ENCODE data around the gene STH.

Gene STH

GRCh38 chr17:46025060-46025459, 26.0 kb downstream of the STH start:
- peak; percentile 4; the same call in 2 of the 3 replicates for ATAC-seq
- TF ChIP-seq TCF4 (CRISPR knock-in tag; IDR thresholded peaks at IDR 0.05; ENCODE audit: borderline replicate concordance): no peak
- TF ChIP-seq OSR1 (CRISPR knock-in tag; IDR thresholded peaks at IDR 0.05): no peak
- no peak for TF ChIP-seq POU6F1 (CRISPR knock-in tag; IDR thresholded peaks at IDR 0.05; ENCODE audit: borderline replicate concordance, low read depth)
- no peak for TF ChIP-seq SNAI2 (CRISPR knock-in tag; IDR thresholded peaks at IDR 0.05)
- TF ChIP-seq ZNF70 (CRISPR knock-in tag; IDR thresholded peaks at IDR 0.05): no peak
- TF ChIP-seq ZC3H10 (CRISPR knock-in tag; IDR thresholded peaks at IDR 0.05): no peak
- no peak for TF ChIP-seq RARB (CRISPR knock-in tag; IDR thresholded peaks at IDR 0.05)
- no peak for TF ChIP-seq TSHZ2 (CRISPR knock-in tag; IDR thresholded peaks at IDR 0.05)
- no peak for TF ChIP-seq ARNTL (CRISPR knock-in tag; IDR thresholded peaks at IDR 0.05; ENCODE audit: borderline replicate concordance, low read depth)
- no peak for TF ChIP-seq ZNF8 (CRISPR knock-in tag; IDR thresholded peaks at IDR 0.05)
- TF ChIP-seq CSDC2 (CRISPR knock-in tag; IDR thresholded peaks at IDR 0.05): no peak
- TF ChIP-seq TOX (CRISPR knock-in tag; IDR thresholded peaks at IDR 0.05; ENCODE audit: borderline replicate concordance): no peak
- TF ChIP-seq ZFP30 (CRISPR knock-in tag; IDR thresholded peaks at IDR 0.05): no peak
- no peak for TF ChIP-seq BACH2 (CRISPR knock-in tag; IDR thresholded peaks at IDR 0.05; ENCODE audit: borderline replicate concordance)
- TF ChIP-seq PATZ1 (CRISPR knock-in tag; IDR thresholded peaks at IDR 0.05; ENCODE audit: borderline replicate concordance): no peak

- ATAC-seq: peak; percentile 11
- TF ChIP-seq ZNF8 (CRISPR knock-in tag; IDR thresholded peaks at IDR 0.05) (no peak), ZNF565 (CRISPR knock-in tag; conservative IDR thresholded peaks at IDR 0.05; ENCODE audit: low read depth) (no peak), ZNF70 (CRISPR knock-in tag; IDR thresholded peaks at IDR 0.05) (no peak), OSR1 (CRISPR knock-in tag; IDR thresholded peaks at IDR 0.05) (no peak), ZFP3 (CRISPR knock-in tag; IDR thresholded peaks at IDR 0.05) (no peak), ISL1 (CRISPR knock-in tag; IDR thresholded peaks at IDR 0.05) (no peak), SNAI2 (CRISPR knock-in tag; IDR thresholded peaks at IDR 0.05) (no peak), BACH2 (CRISPR knock-in tag; IDR thresholded peaks at IDR 0.05; ENCODE audit: borderline replicate concordance) (no peak), CSRNP3 (CRISPR knock-in tag; IDR thresholded peaks at IDR 0.05) (no peak), PATZ1 (CRISPR knock-in tag; IDR thresholded peaks at IDR 0.05; ENCODE audit: borderline replicate concordance) (no peak)
Observed at GRCh38 chr17:46025510-46026165, 26.6 kb downstream of the STH start.
